PC-9 (cell line): ENCODE results near the gene GPR143. TPM values are rescaled to one million over a fixed set of nuclear protein-coding genes. Genes with fewer than 3 reads are reported as not detected.

ENCODE experiments used
- BruUV-seq: library from RNA; stranded (reverse); fragments of 400-500 nt; replicated peaks from 2 replicates; lab custom pipeline; 2021; lab: Mats Ljungman, UMichigan
- CTCF ChIA-PET: fragments of 300-600 bp; sonication (Branson Sonifier 250); formaldehyde crosslinking; loops from one replicate; lab custom pipeline; 2022; ENCODE audit warnings: antibody characterized with exemption; lab: Charles Lee
- POLR2A ChIA-PET: fragments of 300-600 bp; sonication (Branson Sonifier 250); formaldehyde crosslinking; loops from one replicate; lab custom pipeline; 2022; ENCODE audit warnings: antibody characterized with exemption; ENCODE audit not compliant: unreplicated experiment; lab: Charles Lee
- DNase-seq, 2 experiments: peaks; one replicate each; pipeline versions ENCODE4 v3.0.0 to v3.0.0-alpha.2; 2015 to 2022; ENCODE audit warnings: mixed read lengths in 1 of 2
- H2AFZ ChIP-seq: fragments of 200-600 bp; sonication (generic); 2 replicates; pipeline ENCODE4 v1.8.1; 2017; ENCODE audit warnings: antibody characterized with exemption
- H3F3A ChIP-seq: fragments of 200-600 bp; sonication (generic); 2 replicates; pipeline ENCODE4 v1.8.1; 2017; ENCODE audit warnings: antibody characterized with exemption, mild to moderate bottlenecking, low read depth; ENCODE audit not compliant: insufficient read depth
- H3K27ac ChIP-seq: fragments of 200-600 bp; sonication (generic); 2 replicates; pipeline ENCODE4 v1.6.1; 2016; ENCODE audit warnings: mixed run types
- H3K27me3 ChIP-seq: fragments of 200-600 bp; sonication (generic); 2 replicates; pipeline ENCODE4 v1.6.1; 2016; ENCODE audit warnings: low read depth, mixed run types; ENCODE audit not compliant: insufficient read depth
- H3K36me3 ChIP-seq: fragments of 200-600 bp; sonication (generic); 2 replicates; pipeline ENCODE4 v1.6.1; 2016; ENCODE audit warnings: low read depth, mixed run types
- H3K4me1 ChIP-seq: fragments of 200-600 bp; sonication (generic); replicated peaks from 2 replicates; pipeline ENCODE4 v1.6.1; 2016; ENCODE audit warnings: mixed run types; ENCODE audit not compliant: insufficient read depth
- H3K4me2 ChIP-seq: fragments of 200-600 bp; sonication (generic); 2 replicates; pipeline ENCODE4 v1.6.1; 2017; ENCODE audit warnings: mixed run types
- H3K4me3 ChIP-seq: fragments of 200-600 bp; sonication (generic); 2 replicates; pipeline ENCODE4 v1.6.1; 2016; ENCODE audit warnings: mixed run types
- H3K79me2 ChIP-seq: fragments of 200-600 bp; sonication (generic); 2 replicates; pipeline ENCODE4 v1.6.1; 2017; ENCODE audit warnings: low read depth, mixed run types
- H3K9me2 ChIP-seq: fragments of 200-600 bp; sonication (generic); 2 replicates; pipeline ENCODE4 v1.8.1; 2017; ENCODE audit warnings: mild to moderate bottlenecking; ENCODE audit not compliant: insufficient read depth
- H3K9me3 ChIP-seq: fragments of 200-600 bp; sonication (generic); 2 replicates; pipeline ENCODE4 v1.8.1; 2016; ENCODE audit warnings: low read depth; ENCODE audit not compliant: insufficient read depth
- H4K20me1 ChIP-seq: fragments of 200-600 bp; sonication (generic); 2 replicates; pipeline ENCODE4 v1.8.1; 2017; ENCODE audit not compliant: insufficient read depth
- CTCF ChIP-seq: fragments of 200-600 bp; sonication (generic); conservative IDR thresholded peaks from 2 replicates; pipeline ENCODE4 v1.6.1; 2017; ENCODE audit warnings: mixed run types, antibody characterized with exemption, mild to moderate bottlenecking, moderate library complexity
- EZH2 ChIP-seq: fragments of 200-600 bp; sonication (generic); IDR thresholded peaks from 2 replicates; pipeline ENCODE4 v1.8.0; 2017; ENCODE audit warnings: antibody characterized with exemption, low read depth
- intact Hi-C: fragments of 100-400 bp; cut with micrococcal nuclease; formaldehyde crosslinking; loops from one replicate; pipeline ENCODE4 v1.10.0; 2022; ENCODE audit not compliant: unreplicated experiment
- total RNA-seq: library from RNA; stranded (reverse); gene quantifications from 2 replicates; pipeline ENCODE4 v1.2.3, GENCODE V29; 2021

Gene GPR143
- total RNA-seq, 1 experiment from 2014 or later: not detected

- TF ChIP-seq CTCF: no peak
- no peak for TF ChIP-seq EZH2
- BruUV-seq: no TSS peak
- Histone ChIP-seq H3K9me3 (no peaks in the 10 kb centered on the region), H4K20me1 (no peaks in the 10 kb centered on the region), H3K4me2 (no peak overlapping the region), H3K4me1 (no peaks in the 10 kb centered on the region; the same call in 1 of the 2 replicates), H3F3A (no peaks in the 10 kb centered on the region), H3K79me2 (no peaks in the 10 kb centered on the region), H3K9me2 (no peaks in the 10 kb centered on the region), H3K27me3 (peaks cover 15% of the 10 kb centered on the region; the same call in 1 of the 2 replicates), H3K36me3 (no peaks in the 10 kb centered on the region), H3K27ac (no peak overlapping the region), H2AFZ (no peak overlapping the region), H3K4me3 (no peak overlapping the region)
- no peak for DNase-seq
- CTCF ChIA-PET: no interaction called here
- POLR2A ChIA-PET: no interaction called here
- intact Hi-C loops: no loop called here
Measured at GRCh38 chrX:9789555-9789954, 23.9 kb upstream of the GPR143 start.

GRCh38 chrX:9788911-9789310, 23.3 kb upstream of the GPR143 start:
- no peaks in the 10 kb centered on the region; the same call in 1 of the 2 replicates for H3K4me1 ChIP-seq
- H3K27ac ChIP-seq: no peak overlapping the region
- H3F3A ChIP-seq: no peaks in the 10 kb centered on the region
- H3K4me3 ChIP-seq: no peak overlapping the region
- H2AFZ ChIP-seq: no peak overlapping the region
- ChIA-PET CTCF (no interaction called here), POLR2A (no interaction called here)
- peaks cover 12% of the 10 kb centered on the region; the same call in 1 of the 2 replicates for H3K27me3 ChIP-seq
- intact Hi-C loops: no loop called here
- no peak overlapping the region for H3K4me2 ChIP-seq
- peak in 1 of 2 experiments; percentile 40 for DNase-seq
- TF ChIP-seq CTCF (no peak), EZH2 (no peak)
- no peaks in the 10 kb centered on the region for H3K9me3 ChIP-seq
- no peaks in the 10 kb centered on the region for H3K79me2 ChIP-seq
- BruUV-seq: no TSS peak
- no peaks in the 10 kb centered on the region for H4K20me1 ChIP-seq
- H3K36me3 ChIP-seq: no peaks in the 10 kb centered on the region
- no peaks in the 10 kb centered on the region for H3K9me2 ChIP-seq

- Histone ChIP-seq H3K27ac (no peak overlapping the region), H3K9me3 (no peaks in the 10 kb centered on the region), H3K79me2 (no peaks in the 10 kb centered on the region), H3K36me3 (no peaks in the 10 kb centered on the region), H3F3A (no peaks in the 10 kb centered on the region), H3K4me2 (no peak overlapping the region), H3K9me2 (no peaks in the 10 kb centered on the region), H3K4me3 (no peak overlapping the region), H4K20me1 (no peaks in the 10 kb centered on the region), H3K4me1 (no peaks in the 10 kb centered on the region; the same call in 1 of the 2 replicates), H2AFZ (no peak overlapping the region), H3K27me3 (0 out of 2 replicates have a peak, but pooled peaks cover 3% of the 10 kb centered on the region)
- TF ChIP-seq EZH2: no peak
- TF ChIP-seq CTCF: no peak
- DNase-seq: no peak
- ChIA-PET CTCF (no interaction called here), POLR2A (no interaction called here)
- intact Hi-C loops: no loop called here
- no TSS peak for BruUV-seq
Measured at GRCh38 chrX:9786798-9787635, 21.4 kb upstream of the GPR143 start.
